Ramos (cell line): ENCODE measurements around the gene CDH23.

ENCODE experiments used
- in situ Hi-C: fragments of 300-500 bp; cut with MboI; formaldehyde crosslinking; loops from one replicate; pipeline ENCODE4 v1.14.3; 2022; ENCODE audit warnings: low sequenced_read_pairs; ENCODE audit not compliant: unreplicated experiment

The CDH23 gene

DNA sequence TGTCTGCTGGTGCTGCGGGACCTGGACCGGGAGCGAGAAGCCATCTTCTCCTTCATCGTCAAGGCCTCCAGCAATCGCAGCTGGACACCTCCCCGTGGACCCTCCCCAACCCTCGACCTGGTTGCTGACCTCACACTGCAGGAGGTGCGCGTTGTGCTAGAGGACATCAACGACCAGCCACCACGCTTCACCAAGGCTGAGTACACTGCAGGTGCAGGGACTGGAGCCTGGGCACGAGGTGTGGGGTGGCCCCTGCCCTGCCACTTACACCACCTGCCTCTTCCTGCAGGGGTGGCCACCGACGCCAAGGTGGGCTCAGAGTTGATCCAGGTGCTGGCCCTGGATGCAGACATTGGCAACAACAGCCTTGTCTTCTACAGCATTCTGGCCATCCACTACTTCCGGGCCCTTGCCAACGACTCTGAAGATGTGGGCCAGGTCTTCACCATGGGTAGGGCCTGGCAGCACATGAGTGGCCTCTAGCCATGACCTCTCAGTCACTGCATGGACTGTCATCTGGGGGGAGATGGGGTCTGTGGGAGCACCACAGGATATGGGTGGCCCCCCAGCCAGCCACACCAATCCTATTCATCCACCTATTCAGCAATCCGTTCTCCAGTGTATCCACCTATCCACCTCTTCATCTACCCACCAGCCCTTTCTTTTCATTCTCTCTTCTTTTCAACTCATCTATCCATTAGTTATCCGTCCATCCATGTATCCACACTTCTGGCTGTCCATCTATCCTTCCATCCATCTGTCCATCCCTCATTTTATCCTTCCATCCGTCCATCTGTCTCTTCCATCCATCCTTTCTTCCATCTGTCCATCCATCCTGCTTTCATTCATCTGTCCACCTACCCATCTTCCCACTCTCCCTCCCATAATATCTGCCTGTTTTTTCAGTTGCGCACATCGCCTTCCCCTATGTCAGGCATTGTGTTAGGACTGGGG is 411.1 kb downstream of the CDH23 start:
- in situ Hi-C loops = no loop called here

DNA sequence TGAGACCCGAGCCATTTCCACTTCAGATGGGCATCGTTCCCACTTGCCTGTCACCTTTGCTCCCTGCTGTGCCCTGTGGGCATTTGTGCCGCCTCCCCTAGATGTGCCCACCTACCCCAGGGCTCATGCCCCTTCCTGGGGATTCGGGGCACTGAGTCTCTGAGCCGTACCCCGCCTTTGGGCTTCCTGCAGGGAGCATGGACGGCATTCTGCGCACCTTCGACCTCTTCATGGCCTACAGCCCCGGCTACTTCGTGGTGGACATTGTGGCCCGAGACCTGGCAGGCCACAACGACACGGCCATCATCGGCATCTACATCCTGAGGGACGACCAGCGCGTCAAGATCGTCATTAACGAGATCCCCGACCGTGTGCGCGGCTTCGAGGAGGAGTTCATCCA is 412.9 kb downstream of the CDH23 start:
- in situ Hi-C loops = loop anchor here (5.0 to 10.0 kb wide), 3 partner anchors 97 to 495 kb away; partner anchors contain the start of gene SLC29A3

DNA sequence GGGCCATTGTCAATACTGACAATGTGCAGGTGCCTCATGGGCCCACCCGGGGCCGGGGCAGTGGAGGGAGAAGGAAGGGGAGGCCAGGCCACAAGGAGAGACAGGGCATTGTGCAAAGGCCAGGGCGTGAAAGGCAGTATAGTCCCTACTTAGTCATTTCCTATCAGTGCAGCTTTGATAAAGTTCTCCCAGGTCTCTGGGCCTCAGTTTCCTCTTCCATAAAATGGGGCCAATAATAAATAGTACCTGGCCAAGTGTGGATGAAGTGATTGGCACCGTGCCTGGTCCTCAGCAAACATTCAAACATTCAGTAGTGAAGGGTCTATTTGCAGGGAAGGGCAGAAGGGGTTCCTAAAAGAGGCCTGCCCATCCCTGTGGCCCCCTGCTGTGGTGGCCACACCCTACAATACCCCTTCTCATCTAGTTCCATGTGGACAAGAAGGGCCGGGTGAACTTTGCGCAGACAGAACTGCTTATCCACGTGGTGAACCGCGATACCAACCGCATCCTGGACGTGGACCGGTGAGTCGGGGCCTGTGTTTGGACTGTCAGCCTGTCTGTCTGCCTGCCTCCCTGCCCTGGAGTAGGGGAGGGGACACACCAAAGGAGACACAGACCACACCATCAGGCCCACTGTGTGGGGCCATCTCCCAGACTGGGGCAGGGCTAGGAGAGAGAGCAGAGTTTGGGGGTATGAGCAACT is 413.5 kb downstream of the CDH23 start:
- in situ Hi-C loops = loop anchor here (5.0 to 10.0 kb wide), 3 partner anchors 98 to 495 kb away; partner anchors contain the start of gene SLC29A3

DNA sequence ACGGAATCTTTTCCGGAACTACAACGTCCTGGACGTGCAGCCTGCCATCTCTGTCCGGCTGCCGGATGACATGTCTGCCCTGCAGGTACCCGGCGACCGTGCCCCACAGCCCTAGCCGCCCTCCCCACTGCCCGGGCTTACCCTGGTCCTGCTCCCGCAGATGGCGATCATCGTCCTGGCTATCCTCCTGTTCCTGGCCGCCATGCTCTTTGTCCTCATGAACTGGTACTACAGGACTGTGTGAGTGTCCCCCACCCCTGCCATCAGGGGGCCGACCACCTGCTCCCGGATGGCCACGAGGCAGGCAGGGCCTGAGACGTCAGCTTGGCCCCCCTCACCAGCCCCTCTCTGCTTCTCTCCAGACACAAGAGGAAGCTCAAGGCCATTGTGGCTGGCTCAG is 414.6 kb downstream of the CDH23 start:
- in situ Hi-C loops = loop anchor here (5.0 to 10.0 kb wide), 3 partner anchors 99 to 497 kb away; partner anchors contain the start of gene SLC29A3

DNA sequence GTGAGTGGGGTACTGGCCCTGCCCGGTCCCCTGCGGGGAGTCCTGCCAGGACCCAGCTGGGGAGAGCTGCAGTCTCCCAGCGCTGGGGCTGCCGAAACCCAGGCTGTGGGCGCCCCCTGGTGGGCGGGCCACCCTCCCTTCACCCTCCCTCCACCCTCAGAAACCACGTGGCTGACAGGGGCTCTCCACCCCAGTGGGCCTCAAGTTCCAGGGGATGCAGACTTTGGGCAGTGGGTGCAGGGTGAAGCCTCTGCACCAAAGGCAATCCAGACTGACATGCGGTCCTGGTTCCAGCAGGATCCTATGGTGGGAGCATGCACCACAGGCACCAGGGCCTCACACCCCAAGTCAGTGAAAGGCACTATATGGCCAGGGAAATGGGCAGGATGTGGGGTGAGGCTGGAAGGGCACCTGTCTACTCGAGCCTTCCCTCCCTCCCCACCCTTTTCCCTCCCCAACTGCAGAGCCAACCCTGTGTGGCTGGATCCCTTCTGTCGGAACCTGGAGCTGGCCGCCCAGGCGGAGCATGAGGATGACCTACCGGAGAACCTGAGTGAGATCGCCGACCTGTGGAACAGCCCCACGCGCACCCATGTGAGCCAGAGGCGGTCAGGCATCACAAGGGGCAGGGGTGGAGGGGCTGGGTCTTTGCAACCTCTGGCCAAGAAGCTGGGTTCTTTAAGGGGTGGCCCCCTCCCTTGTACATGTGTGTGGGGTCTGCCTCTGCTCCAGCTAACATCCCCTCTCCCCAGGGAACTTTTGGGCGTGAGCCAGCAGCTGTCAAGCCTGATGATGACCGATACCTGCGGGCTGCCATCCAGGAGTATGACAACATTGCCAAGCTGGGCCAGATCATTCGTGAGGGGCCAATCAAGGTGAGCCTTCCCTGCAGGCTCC is 415.5 kb downstream of the CDH23 start:
- in situ Hi-C loops = loop anchor here (5.0 to 10.0 kb wide), 3 partner anchors 100 to 497 kb away; partner anchors contain the start of gene SLC29A3

DNA sequence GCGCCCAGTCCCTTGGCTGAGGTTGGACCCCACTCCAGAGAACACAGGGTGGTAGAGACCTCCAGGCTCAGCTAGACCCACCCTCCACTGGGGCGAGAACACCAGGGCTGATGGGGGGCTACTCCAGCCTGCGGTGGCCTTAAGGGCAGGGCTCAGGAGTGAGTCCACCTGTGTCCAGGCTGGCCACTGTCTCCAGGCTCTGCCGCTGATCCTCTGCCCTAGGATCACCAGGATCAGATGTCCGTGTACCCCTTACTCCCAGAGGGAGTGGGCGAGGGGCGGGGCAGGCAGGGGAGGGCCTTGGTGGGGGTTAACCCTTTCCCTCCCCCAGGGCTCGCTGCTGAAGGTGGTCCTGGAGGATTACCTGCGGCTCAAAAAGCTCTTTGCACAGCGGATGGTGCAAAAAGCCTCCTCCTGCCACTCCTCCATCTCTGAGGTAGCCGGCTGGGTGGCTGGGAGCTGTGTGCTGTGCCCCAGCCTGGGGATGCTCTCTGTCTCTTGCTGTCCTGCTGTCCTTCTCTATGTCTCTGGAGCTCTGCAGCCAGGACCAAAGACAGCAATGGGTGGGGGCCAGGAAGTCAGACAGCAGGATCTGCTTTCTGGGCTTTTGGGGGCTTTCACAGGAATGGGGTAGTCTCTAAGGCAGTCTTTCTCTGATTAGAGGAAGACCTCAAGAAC is 416.3 kb downstream of the CDH23 start:
- in situ Hi-C loops = loop anchor here (5.0 to 10.0 kb wide), 3 partner anchors 101 to 498 kb away; partner anchors contain the start of gene SLC29A3

DNA sequence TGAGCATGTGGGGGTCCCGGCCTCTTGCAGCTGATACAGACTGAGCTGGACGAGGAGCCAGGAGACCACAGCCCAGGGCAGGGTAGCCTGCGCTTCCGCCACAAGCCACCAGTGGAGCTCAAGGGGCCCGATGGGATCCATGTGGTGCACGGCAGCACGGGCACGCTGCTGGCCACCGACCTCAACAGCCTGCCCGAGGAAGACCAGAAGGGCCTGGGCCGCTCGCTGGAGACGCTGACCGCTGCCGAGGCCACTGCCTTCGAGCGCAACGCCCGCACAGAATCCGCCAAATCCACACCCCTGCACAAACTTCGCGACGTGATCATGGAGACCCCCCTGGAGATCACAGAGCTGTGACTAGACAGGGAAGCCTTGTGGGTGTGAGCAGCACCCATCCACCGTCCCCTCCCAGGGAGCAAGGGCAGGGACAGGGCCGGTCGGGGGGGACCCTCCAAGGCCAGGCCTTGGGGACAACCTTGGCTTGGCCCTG is 418.2 kb downstream of the CDH23 start:
- in situ Hi-C loops = loop anchor here (5.0 to 10.0 kb wide), 3 partner anchors 103 to 500 kb away; partner anchors contain the start of gene SLC29A3

DNA sequence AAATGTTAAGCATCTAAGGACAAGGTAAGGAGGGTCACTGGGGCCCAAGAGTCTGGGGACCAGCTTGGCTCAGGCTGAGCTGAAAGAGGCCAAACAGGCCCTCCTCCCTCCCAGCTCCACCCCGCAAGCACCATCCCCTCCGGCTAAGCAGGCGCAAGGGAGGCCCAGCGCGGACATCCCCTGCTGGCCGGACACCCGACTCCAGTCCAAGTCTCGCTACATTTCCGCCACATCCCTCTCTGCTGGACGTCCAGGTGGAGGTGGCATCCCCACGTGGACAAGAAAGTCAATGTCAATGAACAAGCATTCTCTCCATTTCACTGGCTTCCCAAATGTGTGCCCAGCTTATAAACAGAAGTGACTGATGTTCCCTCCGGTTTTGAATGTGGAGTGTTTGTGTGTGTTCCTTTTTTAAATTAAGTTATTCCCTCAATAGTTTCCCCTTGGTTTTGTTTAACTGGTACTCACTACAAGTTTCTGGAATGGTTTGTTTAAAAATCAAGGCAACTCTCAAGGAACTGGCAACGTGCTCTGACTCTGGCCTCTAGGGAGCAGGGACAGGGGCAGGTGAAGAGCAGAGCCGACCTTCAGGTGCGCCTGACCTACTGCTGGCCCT is 418.9 kb downstream of the CDH23 start:
- in situ Hi-C loops = loop anchor here (10.0 kb wide), 2 partner anchors 431 to 501 kb away; partner anchors contain the start of gene SLC29A3

DNA sequence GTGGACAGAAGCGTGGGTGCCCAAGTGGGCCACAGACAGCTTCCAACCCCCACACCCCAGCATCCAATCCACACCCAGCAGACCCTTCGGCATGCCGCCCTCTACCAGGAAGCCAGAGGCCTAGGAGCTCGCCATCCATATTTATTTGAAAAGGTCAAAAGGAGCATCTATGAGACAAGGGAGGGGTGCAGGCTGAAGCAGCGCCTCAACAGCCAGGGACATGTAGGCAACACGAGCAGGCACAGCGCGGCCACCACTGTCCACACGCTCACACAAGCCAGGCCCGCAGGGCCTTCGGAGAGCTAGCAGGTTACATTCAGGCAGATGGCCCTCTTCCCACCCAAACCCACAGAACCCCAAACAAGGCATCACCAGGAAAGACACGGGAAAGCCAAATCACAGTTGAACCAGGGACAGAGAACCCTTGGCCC is 419.7 kb downstream of the CDH23 start:
- in situ Hi-C loops = loop anchor here (10.0 kb wide), 2 partner anchors 432 to 502 kb away; partner anchors contain the start of gene SLC29A3

DNA sequence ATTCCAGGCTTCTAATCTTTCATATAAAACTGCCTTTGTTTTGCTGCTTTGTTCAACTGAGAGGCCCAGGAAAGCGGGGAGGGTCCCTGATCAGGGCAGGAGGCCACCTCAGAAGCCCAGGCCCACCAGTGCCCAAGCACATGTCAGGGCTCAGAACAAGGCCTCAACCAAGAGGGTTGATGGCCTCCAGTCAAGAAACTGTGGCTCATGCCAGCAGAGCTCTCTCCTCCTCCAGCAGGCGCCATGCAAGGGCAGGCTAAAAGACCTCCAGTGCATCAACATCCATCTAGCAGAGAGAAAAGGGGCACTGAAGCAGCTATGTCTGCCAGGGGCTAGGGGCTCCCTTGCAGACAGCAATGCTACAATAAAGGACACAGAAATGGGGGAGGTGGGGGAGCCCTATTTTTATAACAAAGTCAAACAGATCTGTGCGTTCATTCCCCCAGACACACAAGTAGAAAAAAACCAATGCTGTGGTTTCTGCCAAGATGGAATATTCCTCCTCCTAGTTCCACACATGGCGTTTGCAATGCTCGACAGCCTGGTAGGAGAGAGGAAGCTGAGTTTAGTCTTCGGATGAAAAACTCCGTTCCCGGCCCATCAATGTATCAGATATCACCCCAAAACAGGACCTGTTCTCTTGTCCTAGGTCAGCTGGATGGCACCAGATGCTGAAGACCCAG is 420.4 kb downstream of the CDH23 start:
- in situ Hi-C loops = loop anchor here (10.0 kb wide), 2 partner anchors 432 to 502 kb away; partner anchors contain the start of gene SLC29A3

DNA sequence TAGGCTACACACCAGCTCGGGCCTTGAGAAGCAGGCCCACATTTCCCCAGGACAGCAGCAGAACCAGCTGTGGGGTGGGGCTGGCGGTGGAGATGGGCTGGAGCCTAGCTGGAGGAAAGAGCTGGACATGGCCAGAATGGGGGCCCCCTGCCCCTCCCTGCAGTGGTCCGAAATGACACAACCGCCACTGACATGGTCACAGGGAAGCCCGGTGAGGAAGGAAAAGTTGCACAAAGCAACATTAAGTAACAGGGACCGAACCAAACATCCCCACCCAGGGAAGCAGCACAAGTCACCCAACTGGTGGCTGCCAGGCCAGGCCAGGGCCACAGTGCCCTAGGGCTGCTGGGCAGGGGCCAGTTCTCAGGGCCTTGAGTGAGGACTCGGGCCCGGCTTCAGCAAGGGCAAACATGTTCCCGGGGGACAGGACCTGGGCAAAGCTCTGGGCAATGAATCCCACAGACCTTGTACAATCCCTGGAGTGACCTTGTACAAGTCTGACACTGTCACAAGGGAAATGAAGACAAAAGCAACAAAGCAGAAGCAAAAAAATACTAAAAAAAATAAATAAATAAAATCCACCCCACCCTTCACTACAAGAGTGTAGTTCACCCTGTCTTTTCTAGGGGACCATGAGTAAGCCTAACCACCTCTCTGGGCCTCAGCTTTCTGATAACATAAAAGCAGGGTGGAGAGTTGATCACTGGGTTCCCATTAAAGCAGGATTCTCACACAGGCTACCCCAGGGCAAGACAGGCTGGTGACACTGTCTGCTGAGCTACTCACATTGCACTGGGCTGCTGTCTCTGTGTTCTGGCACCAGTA is 421.3 kb downstream of the CDH23 start:
- in situ Hi-C loops = loop anchor here (10.0 kb wide), 2 partner anchors 433 to 503 kb away; partner anchors contain the start of gene SLC29A3

DNA sequence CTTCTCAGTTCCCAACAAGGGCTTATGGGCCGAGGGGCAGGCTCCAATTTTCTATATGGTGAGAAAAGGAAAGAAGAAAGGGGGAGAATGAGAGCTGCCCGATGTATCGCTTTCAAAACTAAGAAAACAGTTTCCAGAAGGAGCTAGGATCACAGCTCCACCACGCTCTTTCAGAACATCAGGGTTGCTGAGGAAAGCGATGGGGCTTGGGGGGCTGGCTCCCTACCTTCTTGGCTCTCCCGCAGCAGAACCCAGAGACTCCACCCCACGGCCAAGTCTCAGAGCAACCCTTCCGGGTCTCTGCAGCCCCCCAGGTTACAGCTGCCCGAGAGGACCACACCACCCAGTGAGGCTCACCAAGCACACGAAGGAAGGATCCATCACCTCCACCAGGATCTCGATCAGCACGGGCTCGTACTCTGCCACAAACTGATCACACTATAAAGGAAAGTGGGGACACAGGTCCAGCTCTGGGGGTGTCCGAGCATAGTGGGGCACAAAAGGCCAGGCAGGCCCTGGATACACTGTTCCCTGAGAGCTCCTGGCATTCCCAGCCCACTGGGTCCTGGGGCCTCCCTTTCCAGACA is 422.0 kb downstream of the CDH23 start:
- in situ Hi-C loops = loop anchor here (10.0 kb wide), 2 partner anchors 434 to 504 kb away; partner anchors contain the start of gene SLC29A3

DNA sequence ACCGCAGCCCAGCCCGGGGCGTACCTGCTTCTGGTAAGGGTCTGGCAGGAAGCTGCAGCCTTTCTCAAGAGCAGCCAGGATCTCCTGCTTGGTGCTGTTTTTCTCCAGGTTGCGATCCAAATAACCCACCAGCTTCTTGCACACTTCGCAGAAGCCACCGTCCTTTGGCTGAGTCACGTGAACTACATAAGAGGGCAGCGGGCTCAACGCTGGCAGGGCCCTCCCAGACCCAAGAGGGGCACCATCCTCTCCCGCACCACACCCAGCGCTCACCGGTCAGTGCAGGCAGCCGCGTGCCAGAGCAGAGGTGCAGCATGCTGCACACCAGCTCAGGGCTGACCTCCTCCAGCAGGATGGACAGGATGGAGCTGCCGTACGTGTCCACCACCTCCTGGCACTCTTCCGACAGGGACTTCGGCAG is 422.7 kb downstream of the CDH23 start:
- in situ Hi-C loops = loop anchor here (10.0 kb wide), 2 partner anchors 435 to 505 kb away; partner anchors contain the start of gene SLC29A3

DNA sequence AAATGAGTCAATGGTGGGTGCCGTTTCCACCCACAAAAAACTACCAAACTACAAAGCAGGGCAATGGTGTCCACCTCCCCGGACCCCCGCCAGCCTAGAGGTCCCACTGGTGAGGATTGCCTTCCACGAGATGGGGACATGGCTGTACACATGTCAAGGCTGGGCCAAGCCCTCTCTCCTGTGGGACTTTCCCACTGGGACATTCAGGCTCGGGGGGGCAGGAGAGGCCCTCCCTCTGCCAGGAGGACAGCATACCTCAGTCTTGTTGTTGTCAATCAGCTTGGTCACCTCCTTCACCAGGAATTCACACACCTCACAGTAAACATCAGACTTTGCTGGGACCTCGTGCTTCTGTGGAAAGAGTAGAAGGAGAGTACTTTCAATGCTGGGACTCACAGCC is 423.3 kb downstream of the CDH23 start:
- in situ Hi-C loops = loop anchor here (10.0 kb wide), 2 partner anchors 435 to 505 kb away; partner anchors contain the start of gene SLC29A3

DNA sequence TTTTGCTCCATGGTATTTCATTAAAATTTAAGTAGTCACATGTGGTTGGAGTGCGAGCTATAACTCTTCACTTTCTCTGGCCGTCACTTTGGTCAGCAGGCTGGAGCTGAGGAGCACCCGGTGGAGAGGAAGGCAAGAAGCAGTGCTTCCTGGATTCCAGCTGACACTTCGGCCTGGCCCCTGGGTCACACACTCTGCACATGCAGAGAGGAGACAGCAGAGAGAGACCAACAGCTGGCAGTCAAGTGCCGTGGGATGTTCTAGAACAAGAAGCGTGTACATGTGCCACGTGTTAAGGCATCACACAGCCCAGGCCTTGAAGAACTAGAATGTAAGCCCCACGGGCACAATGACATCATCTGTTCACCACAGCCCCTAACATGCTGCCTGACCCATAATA is 424.2 kb downstream of the CDH23 start:
- in situ Hi-C loops = no loop called here
